Right renal cortex interstitium (tissue), 3 donors: Measurements from ENCODE around the gene KICS2. TPM values are rescaled to one million over a fixed set of nuclear protein-coding genes. Genes with fewer than 3 reads are reported as not detected.
"Not testable (repeated sequence)": the region's sequence is repeated elsewhere in the genome, so short reads cannot be mapped to it uniquely, and the experiment has no call there.

Experiments
- DNase-seq, 3 donors: peaks; one replicate each; pipeline ENCODE4 v3.0.0-alpha.2; 2013; ENCODE audit warnings: low read depth in 3 of 3, low spot score in 2 of 3
- polyA plus RNA-seq, 3 donors: library from polyadenylated mRNA; unstranded; fragments of 120-200 nt; gene quantifications; one replicate each; pipeline ENCODE4 v1.2.1, GENCODE V29; 2013; ENCODE audit not compliant: insufficient read length in 3 of 3

Gene KICS2
- polyA plus RNA-seq, 3 donors, result 5.0 TPM

GRCh38 chr12:64218597-64218996 lies 3.5 kb downstream of the KICS2 start:
- DNase-seq, result no peak

GRCh38 chr12:64217643-64218042 lies 4.5 kb downstream of the KICS2 start:
- not testable (repeated sequence) for DNase-seq

- no peak for DNase-seq
Measured at GRCh38 chr12:64216239-64216638, 5.9 kb downstream of the KICS2 start.

GRCh38 chr12:64212119-64212746 lies 9.9 kb downstream of the KICS2 start:
- DNase-seq, result no peak

- no peak for DNase-seq
Measured at GRCh38 chr12:64207453-64207852, 14.6 kb downstream of the KICS2 start.

GRCh38 chr12:64205542-64205941 lies 16.6 kb downstream of the KICS2 start:
- DNase-seq, result no peak

GRCh38 chr12:64203775-64204174 lies 18.3 kb downstream of the KICS2 start:
- no peak for DNase-seq

GRCh38 chr12:64203036-64203435 lies 19.1 kb downstream of the KICS2 start:
- no peak for DNase-seq

GRCh38 chr12:64195841-64196240 lies 26.3 kb downstream of the KICS2 start:
- DNase-seq, result not testable (repeated sequence)

GRCh38 chr12:64194333-64195149 lies 27.6 kb downstream of the KICS2 start:
- DNase-seq, result no peak

- no peak for DNase-seq
Measured at GRCh38 chr12:64193931-64194330, 28.2 kb downstream of the KICS2 start.

- DNase-seq, result no peak
Measured at GRCh38 chr12:64192644-64193444, 29.3 kb downstream of the KICS2 start.

- no peak for DNase-seq
Measured at GRCh38 chr12:64190140-64190539, 32.0 kb downstream of the KICS2 start.

GRCh38 chr12:64189530-64189929 lies 32.6 kb downstream of the KICS2 start:
- DNase-seq, result no peak

- no peak for DNase-seq
Measured at GRCh38 chr12:64187794-64188193, 34.3 kb downstream of the KICS2 start.

GRCh38 chr12:64187370-64187769 lies 34.7 kb downstream of the KICS2 start:
- no peak for DNase-seq

- no peak for DNase-seq
Measured at GRCh38 chr12:64186789-64187188, 35.3 kb downstream of the KICS2 start.

GRCh38 chr12:64184216-64184615 lies 37.9 kb downstream of the KICS2 start:
- DNase-seq, result no peak

GRCh38 chr12:64181430-64182291 lies 40.4 kb downstream of the KICS2 start:
- DNase-seq, result peak; percentile 27 to 47 (median 45)

GRCh38 chr12:64180951-64181350 lies 41.1 kb downstream of the KICS2 start:
- DNase-seq, result no peak
